ENCODE data around the gene BNIP3.
A peak's percentile ranks its signal among the peaks of the same experiment; 100 is the strongest.

The BNIP3 gene

DNA sequence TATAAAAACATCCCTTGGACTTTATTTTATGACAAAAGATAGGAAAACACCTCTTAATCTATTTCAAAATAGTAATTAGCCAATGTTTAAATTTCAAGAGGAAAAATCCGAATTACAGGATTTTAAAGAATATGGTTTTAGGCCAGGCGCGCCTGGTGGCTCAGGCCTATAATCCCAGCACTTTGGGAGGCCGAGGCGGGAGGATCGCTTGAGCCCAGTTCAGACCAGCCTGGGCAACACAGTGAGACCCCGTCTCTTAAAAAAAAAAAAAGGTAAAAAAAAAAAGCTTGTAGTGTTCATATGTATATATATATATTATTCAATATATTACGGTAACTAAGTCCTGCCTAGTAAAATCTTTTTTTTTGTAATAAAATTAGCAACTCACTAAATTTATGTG is 1.4 kb downstream of the BNIP3 start:
- Histone ChIP-seq H3K9ac (ENCODE audit: low read length) (no peak overlapping the region), H3K4me3 (ENCODE audit: low read length) (peak overlapping the region; percentile 80), H3K79me2 (ENCODE audit: low read length) (peaks cover 50% of the 10 kb centered on the region), H3K27ac (ENCODE audit: low read length) (no peak overlapping the region), H3K36me3 (replicated peaks; ENCODE audit: low read depth, low read length) (no peaks in the 10 kb centered on the region), H3K27me3 (ENCODE audit: low read depth, low read length) (no peaks in the 10 kb centered on the region), H3K4me1 (ENCODE audit: low read length) (no peaks in the 10 kb centered on the region), H2AFZ (ENCODE audit: low read depth, low read length) (no peak overlapping the region), H4K20me1 (ENCODE audit: insufficient read depth, low read length) (peaks cover 8% of the 10 kb centered on the region; the same call in 1 of the 2 replicates), H3K9me3 (ENCODE audit: insufficient read depth, low read length) (no peaks in the 10 kb centered on the region), H3K4me2 (ENCODE audit: low read length) (no peak overlapping the region)
- TF ChIP-seq, protein P1, sequence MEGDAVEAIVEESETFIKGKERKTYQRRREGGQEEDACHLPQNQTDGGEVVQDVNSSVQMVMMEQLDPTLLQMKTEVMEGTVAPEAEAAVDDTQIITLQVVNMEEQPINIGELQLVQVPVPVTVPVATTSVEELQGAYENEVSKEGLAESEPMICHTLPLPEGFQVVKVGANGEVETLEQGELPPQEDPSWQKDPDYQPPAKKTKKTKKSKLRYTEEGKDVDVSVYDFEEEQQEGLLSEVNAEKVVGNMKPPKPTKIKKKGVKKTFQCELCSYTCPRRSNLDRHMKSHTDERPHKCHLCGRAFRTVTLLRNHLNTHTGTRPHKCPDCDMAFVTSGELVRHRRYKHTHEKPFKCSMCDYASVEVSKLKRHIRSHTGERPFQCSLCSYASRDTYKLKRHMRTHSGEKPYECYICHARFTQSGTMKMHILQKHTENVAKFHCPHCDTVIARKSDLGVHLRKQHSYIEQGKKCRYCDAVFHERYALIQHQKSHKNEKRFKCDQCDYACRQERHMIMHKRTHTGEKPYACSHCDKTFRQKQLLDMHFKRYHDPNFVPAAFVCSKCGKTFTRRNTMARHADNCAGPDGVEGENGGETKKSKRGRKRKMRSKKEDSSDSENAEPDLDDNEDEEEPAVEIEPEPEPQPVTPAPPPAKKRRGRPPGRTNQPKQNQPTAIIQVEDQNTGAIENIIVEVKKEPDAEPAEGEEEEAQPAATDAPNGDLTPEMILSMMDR (IDR thresholded peaks at IDR 0.05; ENCODE audit: low read depth, low read length), result no peak
- no peak for TF ChIP-seq EZH2phosphoT487 (IDR thresholded peaks at IDR 0.05; ENCODE audit: low read depth)

DNA sequence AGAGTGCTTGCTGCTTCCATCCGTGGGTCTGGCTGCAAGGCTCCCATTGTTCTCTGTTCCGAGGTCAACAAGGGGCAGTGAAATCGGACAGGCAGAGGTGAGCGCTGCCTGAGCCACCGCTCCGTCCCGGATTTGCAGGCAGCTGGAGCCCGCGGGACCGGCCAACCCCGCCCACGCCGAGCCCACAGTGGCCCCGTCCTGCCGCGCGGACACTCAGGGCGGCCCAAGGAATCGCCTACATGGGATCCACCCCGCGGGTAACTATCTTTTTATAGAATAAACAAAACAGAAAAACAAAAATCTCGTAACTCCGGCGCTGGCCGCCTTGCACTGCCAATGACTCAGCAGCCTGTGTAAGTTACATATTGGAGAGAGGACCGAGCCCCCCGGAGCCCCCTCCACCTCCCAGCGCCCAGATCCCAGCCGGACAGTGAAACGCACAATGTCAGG is 1.9 kb downstream of the BNIP3 start:
- Histone ChIP-seq H3K4me2 (ENCODE audit: low read length) (no peak overlapping the region), H2AFZ (ENCODE audit: low read depth, low read length) (no peak overlapping the region), H3K9me3 (ENCODE audit: insufficient read depth, low read length) (no peaks in the 10 kb centered on the region), H3K79me2 (ENCODE audit: low read length) (peaks cover 50% of the 10 kb centered on the region), H3K9ac (ENCODE audit: low read length) (no peak overlapping the region), H3K27me3 (ENCODE audit: low read depth, low read length) (no peaks in the 10 kb centered on the region), H3K36me3 (replicated peaks; ENCODE audit: low read depth, low read length) (no peaks in the 10 kb centered on the region), H3K4me3 (ENCODE audit: low read length) (no peak overlapping the region), H3K27ac (ENCODE audit: low read length) (no peak overlapping the region), H4K20me1 (ENCODE audit: insufficient read depth, low read length) (peaks cover 13% of the 10 kb centered on the region; the same call in 1 of the 2 replicates), H3K4me1 (ENCODE audit: low read length) (no peaks in the 10 kb centered on the region)
- TF ChIP-seq, protein P1 (IDR thresholded peaks at IDR 0.05; ENCODE audit: low read depth, low read length), result no peak
- TF ChIP-seq EZH2phosphoT487 (IDR thresholded peaks at IDR 0.05; ENCODE audit: low read depth), result no peak

- H2AFZ ChIP-seq (ENCODE audit: low read depth, low read length), result no peak overlapping the region
- no peak overlapping the region for H3K9ac ChIP-seq (ENCODE audit: low read length)
- no peaks in the 10 kb centered on the region for H3K36me3 ChIP-seq (replicated peaks; ENCODE audit: low read depth, low read length)
- TF ChIP-seq EZH2phosphoT487 (IDR thresholded peaks at IDR 0.05; ENCODE audit: low read depth), result no peak
- TF ChIP-seq, protein P1 (IDR thresholded peaks at IDR 0.05; ENCODE audit: low read depth, low read length), result no peak
- no peaks in the 10 kb centered on the region for H3K27me3 ChIP-seq (ENCODE audit: low read depth, low read length)
- no peak overlapping the region for H3K4me2 ChIP-seq (ENCODE audit: low read length)
- no peak overlapping the region for H3K27ac ChIP-seq (ENCODE audit: low read length)
- peaks cover 17% of the 10 kb centered on the region; the same call in 1 of the 2 replicates for H4K20me1 ChIP-seq (ENCODE audit: insufficient read depth, low read length)
- H3K4me1 ChIP-seq (ENCODE audit: low read length), result no peaks in the 10 kb centered on the region
- peaks cover 54% of the 10 kb centered on the region for H3K79me2 ChIP-seq (ENCODE audit: low read length)
- no peaks in the 10 kb centered on the region for H3K9me3 ChIP-seq (ENCODE audit: insufficient read depth, low read length)
- H3K4me3 ChIP-seq (ENCODE audit: low read length), result no peak overlapping the region
Measured at GRCh38 chr10:131979336-131979735, 2.4 kb downstream of the BNIP3 start.

GRCh38 chr10:131978851-131979250 is 2.9 kb downstream of the BNIP3 start:
- Histone ChIP-seq H3K4me3 (ENCODE audit: low read length) (no peak overlapping the region), H3K9ac (ENCODE audit: low read length) (no peak overlapping the region), H2AFZ (ENCODE audit: low read depth, low read length) (no peak overlapping the region), H4K20me1 (ENCODE audit: insufficient read depth, low read length) (peaks cover 22% of the 10 kb centered on the region; the same call in 1 of the 2 replicates), H3K4me1 (ENCODE audit: low read length) (no peaks in the 10 kb centered on the region), H3K9me3 (ENCODE audit: insufficient read depth, low read length) (no peaks in the 10 kb centered on the region), H3K27ac (ENCODE audit: low read length) (no peak overlapping the region), H3K79me2 (ENCODE audit: low read length) (peaks cover 59% of the 10 kb centered on the region), H3K4me2 (ENCODE audit: low read length) (no peak overlapping the region), H3K36me3 (replicated peaks; ENCODE audit: low read depth, low read length) (no peaks in the 10 kb centered on the region), H3K27me3 (ENCODE audit: low read depth, low read length) (no peaks in the 10 kb centered on the region)
- no peak for TF ChIP-seq EZH2phosphoT487 (IDR thresholded peaks at IDR 0.05; ENCODE audit: low read depth)
- TF ChIP-seq, protein P1 (IDR thresholded peaks at IDR 0.05; ENCODE audit: low read depth, low read length), result no peak

Measured in OCI-LY3 (cell line).